Glutamatergic neuron (in vitro differentiated cells): ENCODE results near the gene ASPM. TPM values are rescaled to one million over a fixed set of nuclear protein-coding genes. Genes with fewer than 3 reads are reported as not detected.
"Not testable (repeated sequence)": the region's sequence is repeated elsewhere in the genome, so short reads cannot be mapped to it uniquely, and the experiment has no call there.

Experiments used
- DNase-seq: peaks from one replicate; pipeline ENCODE4 v3.0.0; 2022
- H3K27ac Mint-ChIP-seq: one replicate; pipeline ENCODE4 v1.8.0; 2020; ENCODE audit warnings: mild to moderate bottlenecking, mixed read lengths, inconsistent platforms; ENCODE audit not compliant: unreplicated experiment
- H3K27me3 Mint-ChIP-seq: one replicate; pipeline ENCODE4 v1.8.0; 2020; ENCODE audit warnings: mild to moderate bottlenecking, moderate library complexity, mixed read lengths, inconsistent platforms; ENCODE audit not compliant: unreplicated experiment
- H3K36me3 Mint-ChIP-seq: one replicate; pipeline ENCODE4 v1.8.0; 2020; ENCODE audit warnings: mild to moderate bottlenecking, mixed read lengths, inconsistent platforms; ENCODE audit not compliant: unreplicated experiment
- H3K4me1 Mint-ChIP-seq: one replicate; pipeline ENCODE4 v1.8.0; 2020; ENCODE audit warnings: mild to moderate bottlenecking, low read depth, mixed read lengths, inconsistent platforms; ENCODE audit not compliant: unreplicated experiment
- H3K4me3 Mint-ChIP-seq: one replicate; pipeline ENCODE4 v1.8.0; 2020; ENCODE audit warnings: mild to moderate bottlenecking, mixed read lengths, inconsistent platforms; ENCODE audit not compliant: unreplicated experiment
- H3K9me3 Mint-ChIP-seq: one replicate; pipeline ENCODE4 v1.8.0; 2020; ENCODE audit warnings: mild to moderate bottlenecking, moderate library complexity, mixed read lengths, inconsistent platforms; ENCODE audit not compliant: unreplicated experiment
- CTCF ChIP-seq: fragments of 200-600 bp; sonication (generic); IDR thresholded peaks from one replicate; pipeline ENCODE4 v1.5.0; 2021; ENCODE audit not compliant: partially characterized antibody, unreplicated experiment
- total RNA-seq: library from RNA; stranded (reverse); fragmentation: NEBNext Ultra II Directional; extraction: Animal tissue kit (Norgen Biotek cat#: 25700); gene quantifications from one replicate; pipeline ENCODE4 v1.2.1, GENCODE V29; 2021; ENCODE audit not compliant: unreplicated experiment

The ASPM gene
- total RNA-seq, 1 donor from 2014 or later, result 5.9 TPM

- no peaks in the 10 kb centered on the region for H3K36me3 Mint-ChIP-seq
- no peak for TF ChIP-seq CTCF
- H3K4me1 Mint-ChIP-seq, result no peaks in the 10 kb centered on the region
- no peak overlapping the region for H3K27ac Mint-ChIP-seq
- DNase-seq, result no peak
- no peaks in the 10 kb centered on the region for H3K27me3 Mint-ChIP-seq
- no peaks in the 10 kb centered on the region for H3K9me3 Mint-ChIP-seq
- no peak overlapping the region for H3K4me3 Mint-ChIP-seq
Measured at GRCh38 chr1:197100677-197101076, 45.8 kb downstream of the ASPM start.

GRCh38 chr1:197099444-197099843 is 47.0 kb downstream of the ASPM start:
- no peaks in the 10 kb centered on the region for H3K4me1 Mint-ChIP-seq
- H3K4me3 Mint-ChIP-seq, result no peak overlapping the region
- no peak overlapping the region for H3K27ac Mint-ChIP-seq
- TF ChIP-seq CTCF, result no peak
- DNase-seq, result no peak
- H3K36me3 Mint-ChIP-seq, result no peaks in the 10 kb centered on the region
- H3K9me3 Mint-ChIP-seq, result no peaks in the 10 kb centered on the region
- H3K27me3 Mint-ChIP-seq, result no peaks in the 10 kb centered on the region

- not testable (repeated sequence) for H3K27me3 Mint-ChIP-seq, H3K4me1 Mint-ChIP-seq, DNase-seq, H3K4me3 Mint-ChIP-seq, H3K36me3 Mint-ChIP-seq, H3K9me3 Mint-ChIP-seq, H3K27ac Mint-ChIP-seq
Measured at GRCh38 chr1:197096971-197097370, 49.5 kb downstream of the ASPM start.

- no peaks in the 10 kb centered on the region for H3K27me3 Mint-ChIP-seq
- H3K36me3 Mint-ChIP-seq, result no peaks in the 10 kb centered on the region
- no peak for TF ChIP-seq CTCF
- no peak overlapping the region for H3K4me3 Mint-ChIP-seq
- no peak overlapping the region for H3K27ac Mint-ChIP-seq
- H3K4me1 Mint-ChIP-seq, result no peaks in the 10 kb centered on the region
- peaks cover 2% of the 10 kb centered on the region for H3K9me3 Mint-ChIP-seq
- DNase-seq, result no peak
Measured at GRCh38 chr1:197096137-197096536, 50.3 kb downstream of the ASPM start.

- Mint-ChIP-seq H3K4me3 (no peak overlapping the region), H3K27me3 (no peaks in the 10 kb centered on the region), H3K4me1 (no peaks in the 10 kb centered on the region), H3K9me3 (peaks cover 2% of the 10 kb centered on the region), H3K36me3 (no peaks in the 10 kb centered on the region), H3K27ac (no peak overlapping the region)
- TF ChIP-seq CTCF, result no peak
- DNase-seq, result no peak
Measured at GRCh38 chr1:197093226-197093885, 53.1 kb downstream of the ASPM start.
